HCT116 (cell line): ENCODE results near the gene SLC9A9. TPM values are rescaled to one million over a fixed set of nuclear protein-coding genes. Genes with fewer than 3 reads are reported as not detected.
"Not testable (repeated sequence)": the region's sequence is repeated elsewhere in the genome, so short reads cannot be mapped to it uniquely, and the experiment has no call there.

Experiments used
- ATAC-seq: fragments of 200-7000 bp; cut with Tn5 transposase; 2 replicates; pipeline ENCODE4 v1.9.1; 2020; ENCODE audit warnings: mild to moderate bottlenecking, moderate library complexity
- BruUV-seq: library from RNA; stranded (reverse); fragments of 400-500 nt; replicated peaks from 2 replicates; lab custom pipeline; 2021; lab: Mats Ljungman, UMichigan
- CTCF ChIA-PET: fragments of 300-600 bp; sonication (Branson Sonifier 250); formaldehyde crosslinking; loops from one replicate; lab custom pipeline; 2021; ENCODE audit warnings: antibody characterized with exemption; lab: Charles Lee
- POLR2A ChIA-PET: fragments of 300-600, 350-600 bp; sonication (Branson Sonifier 250); formaldehyde crosslinking; loops from one replicate; lab custom pipeline; 2021; ENCODE audit warnings: antibody characterized with exemption; lab: Charles Lee
- RAD21 ChIA-PET, 2 experiments: fragments of 300-600 bp; sonication (Branson Sonifier 250); formaldehyde crosslinking; loops; one replicate each; lab custom pipeline; 2023; ENCODE audit warnings: low total read pairs in 2 of 2; ENCODE audit not compliant: uncharacterized antibody in 2 of 2, unreplicated experiment in 2 of 2, low non-redundant PET in 1 of 2; lab: Charles Lee
- DNase-seq: peaks from one replicate; pipeline ENCODE4 v3.0.0-alpha.2; 2010; ENCODE audit warnings: low read depth, low spot score
- H2AFZ ChIP-seq: fragments of 200-600 bp; shearing (Covaris generic), sonication (generic); 2 replicates; pipeline ENCODE4 v1.6.1; 2017; ENCODE audit warnings: low read depth, mixed run types, mixed read lengths, antibody characterized with exemption, low read length; ENCODE audit not compliant: poor library complexity, severe bottlenecking
- H3K27ac ChIP-seq: 2 replicates; pipeline ENCODE4 v1.5.1; 2012; ENCODE audit warnings: low read depth, low read length
- H3K27me3 ChIP-seq: fragments of 200-600 bp; sonication (generic); 2 replicates; pipeline ENCODE4 v1.6.1; 2016; ENCODE audit warnings: mixed run types, low read length, mixed read lengths; ENCODE audit not compliant: insufficient read depth
- H3K36me3 ChIP-seq, 2 experiments: fragments of 200-500 bp in 1 of 2; fragments of 200-600 bp in 1 of 2; sonication (Bioruptor generic) in 1 of 2; sonication (generic) in 1 of 2; 2 replicates each; pipeline versions ENCODE4 v1.5.1 to v1.6.1; 2014 to 2016; ENCODE audit warnings: low read length in 2 of 2, inconsistent platforms in 1 of 2, mixed read lengths in 1 of 2, mixed run types in 1 of 2; ENCODE audit not compliant: insufficient read depth in 2 of 2, control insufficient read depth in 1 of 2
- H3K4me1 ChIP-seq, 2 experiments: fragments of 200-600 bp in 1 of 2; sonication (generic) in 1 of 2; 2 replicates each; pipeline versions ENCODE4 v1.5.1 to v1.6.1; 2012 to 2017; ENCODE audit warnings: low read length in 2 of 2, inconsistent platforms in 1 of 2, mild to moderate bottlenecking in 1 of 2, mixed read lengths in 1 of 2, mixed run types in 1 of 2, moderate library complexity in 1 of 2; ENCODE audit not compliant: insufficient read depth in 2 of 2, control insufficient read depth in 1 of 2
- H3K4me2 ChIP-seq: fragments of 200-600 bp; sonication (generic); 2 replicates; pipeline ENCODE4 v1.6.1; 2017; ENCODE audit warnings: mixed run types, low read length, mixed read lengths
- H3K4me3 ChIP-seq, 2 experiments: fragments of 200-600 bp in 1 of 2; sonication (generic) in 1 of 2; replicated peaks in 1 of 2; 2 replicates each; pipeline ENCODE4 v1.5.1; 2011 to 2016; ENCODE audit warnings: low read length in 2 of 2, control low read depth in 1 of 2, low read depth in 1 of 2, mild to moderate bottlenecking in 1 of 2, mixed read lengths in 1 of 2, mixed run types in 1 of 2
- H3K79me2 ChIP-seq: fragments of 200-600 bp; sonication (generic); 2 replicates; pipeline ENCODE4 v1.6.1; 2017; ENCODE audit warnings: mild to moderate bottlenecking, mixed run types, low read length, moderate library complexity, mixed read lengths; ENCODE audit not compliant: insufficient read depth
- H3K9ac ChIP-seq: fragments of 200-600 bp; sonication (generic); 2 replicates; pipeline ENCODE4 v1.6.1; 2016; ENCODE audit warnings: low read length, mixed read lengths
- H3K9me2 ChIP-seq: fragments of 200-600 bp; sonication (generic), shearing (Covaris generic); 2 replicates; pipeline ENCODE4 v1.6.1; 2017; ENCODE audit warnings: mixed run types, mild to moderate bottlenecking, moderate library complexity; ENCODE audit not compliant: insufficient read depth
- H3K9me3 ChIP-seq, 2 experiments: fragments of 200-500 bp in 1 of 2; fragments of 200-600 bp in 1 of 2; sonication (Bioruptor generic) in 1 of 2; sonication (generic) in 1 of 2; 2 replicates each; pipeline ENCODE4 v1.6.1; 2014 to 2017; ENCODE audit warnings: low read length in 2 of 2, mixed read lengths in 2 of 2, inconsistent platforms in 1 of 2, low read depth in 1 of 2, mild to moderate bottlenecking in 1 of 2, mixed run types in 1 of 2, moderate library complexity in 1 of 2; ENCODE audit not compliant: control insufficient read depth in 1 of 2, insufficient read depth in 1 of 2
- H4K20me1 ChIP-seq: fragments of 200-600 bp; sonication (generic), shearing (Covaris generic); 2 replicates; pipeline ENCODE4 v1.6.1; 2017; ENCODE audit warnings: mixed run types, mild to moderate bottlenecking, moderate library complexity; ENCODE audit not compliant: insufficient read depth
- CBX3 ChIP-seq: IDR thresholded peaks from 2 replicates; pipeline ENCODE4 v1.6.1; 2012; ENCODE audit warnings: low read depth
- CEBPB ChIP-seq: IDR thresholded peaks from 2 replicates; pipeline ENCODE4 v1.6.1; 2012; ENCODE audit warnings: low read depth
- EZH2phosphoT487 ChIP-seq: fragments of 200-600 bp; IDR thresholded peaks from 2 replicates; pipeline ENCODE4 v1.6.1; 2018; ENCODE audit warnings: antibody characterized with exemption, borderline replicate concordance
- FOSL1 ChIP-seq: IDR thresholded peaks from 2 replicates; pipeline ENCODE4 v1.6.1; 2012; ENCODE audit warnings: low read depth
- POLR2A ChIP-seq: IDR thresholded peaks from 2 replicates; pipeline ENCODE4 v1.7.0; 2011; ENCODE audit warnings: borderline replicate concordance; ENCODE audit not compliant: insufficient read depth, insufficient read length; ENCODE audit errors: extremely low read depth
- POLR2AphosphoS5 ChIP-seq: IDR thresholded peaks from 2 replicates; pipeline ENCODE4 v1.6.1; 2011; ENCODE audit warnings: mild to moderate bottlenecking, low read depth, low read length, moderate library complexity
- RAD21 ChIP-seq: IDR thresholded peaks from 2 replicates; pipeline ENCODE4 v1.6.1; 2012; ENCODE audit warnings: low read depth, mild to moderate bottlenecking
- SIN3A ChIP-seq: IDR thresholded peaks from 2 replicates; pipeline ENCODE4 v1.6.1; 2012; ENCODE audit warnings: low read depth
- SRF ChIP-seq: IDR thresholded peaks from 2 replicates; pipeline ENCODE4 v1.6.1; 2012; ENCODE audit warnings: low read depth
- TCF7L2 ChIP-seq: IDR thresholded peaks from 2 replicates; pipeline ENCODE4 v1.7.0; 2011; ENCODE audit warnings: borderline replicate concordance, inconsistent platforms; ENCODE audit not compliant: insufficient read depth, insufficient read length; ENCODE audit errors: extremely low read depth
- YY1 ChIP-seq: IDR thresholded peaks from 2 replicates; pipeline ENCODE4 v1.6.1; 2011; ENCODE audit warnings: low read length, low read depth, moderate library complexity, mild to moderate bottlenecking; ENCODE audit not compliant: insufficient replicate concordance; ENCODE audit errors: extremely low read depth
- ZNF274 ChIP-seq: fragments of 200-500 bp; sonication (Bioruptor generic); IDR thresholded peaks from 2 replicates; pipeline ENCODE4 v1.6.1; 2014; ENCODE audit warnings: mild to moderate bottlenecking, low read depth, low read length, inconsistent platforms
- intact Hi-C: fragments of 100-400 bp; cut with micrococcal nuclease; formaldehyde crosslinking; loops from 2 replicates; pipeline ENCODE4 v1.10.0; 2022
- total RNA-seq: library from RNA; stranded (reverse); gene quantifications from one replicate; pipeline ENCODE4 v1.2.1, GENCODE V29; 2021; ENCODE audit not compliant: unreplicated experiment
- TF ChIP-seq, protein P1 (sequence below): IDR thresholded peaks from 2 replicates; pipeline ENCODE4 v1.6.1; 2011; ENCODE audit warnings: mild to moderate bottlenecking, low read length, moderate library complexity; ENCODE audit not compliant: insufficient replicate concordance; ENCODE audit errors: extremely low read depth

SLC9A9 gene
- total RNA-seq, 1 experiment from 2014 or later = 0.20 TPM

DNA sequence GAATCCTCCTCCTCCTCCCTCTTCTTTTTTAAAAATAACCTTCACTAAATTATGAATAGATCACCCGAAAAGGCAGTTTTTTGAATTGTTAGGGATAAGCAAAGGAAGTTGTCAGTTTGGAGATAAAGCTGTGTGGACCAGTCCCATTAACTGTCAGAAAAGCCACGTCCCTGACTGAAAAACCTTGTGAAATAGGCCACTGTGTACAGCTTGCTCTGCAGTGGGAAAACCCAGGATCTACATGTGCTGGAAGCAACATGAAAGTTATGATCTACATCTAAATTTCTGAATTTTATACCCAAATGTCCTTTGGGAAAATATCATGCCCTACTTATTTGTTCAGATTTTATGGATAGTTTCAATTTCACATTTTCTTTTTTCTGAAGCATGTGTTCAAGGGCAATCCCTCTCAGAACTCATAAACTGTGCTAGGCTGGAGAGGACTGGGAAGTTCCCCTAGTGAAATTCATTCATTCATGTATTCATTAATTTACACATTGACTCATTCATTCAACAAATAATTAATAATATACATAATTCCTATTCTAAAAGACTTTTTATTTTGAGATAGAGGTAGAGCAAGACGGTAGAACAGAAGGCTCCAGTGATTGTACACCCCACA lies 149.5 kb downstream of the SLC9A9 start (continued):
- no peak for TF ChIP-seq TCF7L2
- TF ChIP-seq POLR2AphosphoS5 = no peak
- no peak for TF ChIP-seq SRF
- TF ChIP-seq YY1 = no peak
- TF ChIP-seq FOSL1 = no peak
- TF ChIP-seq, protein P1, sequence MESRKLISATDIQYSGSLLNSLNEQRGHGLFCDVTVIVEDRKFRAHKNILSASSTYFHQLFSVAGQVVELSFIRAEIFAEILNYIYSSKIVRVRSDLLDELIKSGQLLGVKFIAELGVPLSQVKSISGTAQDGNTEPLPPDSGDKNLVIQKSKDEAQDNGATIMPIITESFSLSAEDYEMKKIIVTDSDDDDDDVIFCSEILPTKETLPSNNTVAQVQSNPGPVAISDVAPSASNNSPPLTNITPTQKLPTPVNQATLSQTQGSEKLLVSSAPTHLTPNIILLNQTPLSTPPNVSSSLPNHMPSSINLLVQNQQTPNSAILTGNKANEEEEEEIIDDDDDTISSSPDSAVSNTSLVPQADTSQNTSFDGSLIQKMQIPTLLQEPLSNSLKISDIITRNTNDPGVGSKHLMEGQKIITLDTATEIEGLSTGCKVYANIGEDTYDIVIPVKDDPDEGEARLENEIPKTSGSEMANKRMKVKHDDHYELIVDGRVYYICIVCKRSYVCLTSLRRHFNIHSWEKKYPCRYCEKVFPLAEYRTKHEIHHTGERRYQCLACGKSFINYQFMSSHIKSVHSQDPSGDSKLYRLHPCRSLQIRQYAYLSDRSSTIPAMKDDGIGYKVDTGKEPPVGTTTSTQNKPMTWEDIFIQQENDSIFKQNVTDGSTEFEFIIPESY = no peak
- no peak for TF ChIP-seq CBX3

DNA sequence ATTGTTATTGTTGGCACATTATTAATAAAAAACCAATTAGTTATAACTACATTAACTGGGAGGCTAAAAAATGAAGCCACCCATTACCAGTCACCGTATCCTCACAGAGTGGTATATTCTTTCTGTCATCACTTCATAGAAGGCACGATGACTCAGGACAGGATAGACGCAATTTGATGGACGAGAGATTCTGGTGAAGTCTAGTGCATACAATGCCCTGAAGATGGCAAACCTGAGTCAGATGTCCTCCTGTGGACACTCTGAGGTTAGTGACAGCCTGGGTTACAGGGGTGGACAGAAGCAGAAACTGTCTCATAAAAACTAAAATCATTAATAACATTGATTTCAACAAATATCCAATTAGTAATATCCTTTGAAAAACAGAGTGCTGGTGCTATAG lies 150.3 kb downstream of the SLC9A9 start:
- TF ChIP-seq SIN3A (no peak), EZH2phosphoT487 (no peak), CEBPB (no peak), POLR2A (no peak), RAD21 (peak; percentile 27; the same call in 1 of the 2 replicates), ZNF274 (no peak)
- no peaks in the 10 kb centered on the region for H3K9me2 ChIP-seq
- no peak overlapping the region for H3K9ac ChIP-seq
- no peak overlapping the region for H3K4me2 ChIP-seq
- H3K4me3 ChIP-seq = no peak overlapping the region
- H3K36me3 ChIP-seq = no peaks in the 10 kb centered on the region
- H3K27ac ChIP-seq = no peak overlapping the region
- no peaks in the 10 kb centered on the region for H4K20me1 ChIP-seq
- H3K9me3 ChIP-seq = no peaks in the 10 kb centered on the region
- ATAC-seq (peak; percentile 60; the same call in 1 of the 2 replicates), DNase-seq (peak; percentile 7)
- 0 out of 2 replicates have a peak, but pooled peaks cover 6% of the 10 kb centered on the region for H3K27me3 ChIP-seq
- ChIA-PET POLR2A (no interaction called here), RAD21 (no interaction called here), CTCF (interaction anchor here (1.6 kb wide), 1 partner anchor 24 kb away, joined by 6 read pairs; no protein-coding TSS in a partner anchor)
- BruUV-seq = no TSS peak
- no peaks in the 10 kb centered on the region for H3K79me2 ChIP-seq
- no peaks in the 10 kb centered on the region for H3K4me1 ChIP-seq
- H2AFZ ChIP-seq = no peak overlapping the region
- intact Hi-C loops = no loop called here

DNA sequence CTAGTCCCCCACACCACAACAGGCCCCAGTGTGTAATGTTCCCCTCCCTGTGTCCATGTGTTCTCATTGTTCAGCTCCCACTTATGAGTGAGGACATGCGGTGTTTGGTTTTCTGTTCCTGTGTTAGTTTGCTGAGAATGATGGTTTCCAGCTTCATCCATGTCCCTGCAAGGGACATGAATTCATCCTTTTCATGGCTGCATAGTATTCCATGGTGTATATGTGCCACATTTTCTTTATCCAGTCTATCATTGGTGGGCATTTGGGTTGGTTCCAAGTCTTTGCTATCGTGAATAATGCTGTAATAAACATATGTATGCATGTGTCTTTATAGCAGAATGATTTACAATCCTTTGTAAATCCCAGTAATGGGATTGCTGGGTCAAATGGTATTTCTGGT lies 152.9 kb downstream of the SLC9A9 start:
- H3K27ac ChIP-seq, H3K9me3 ChIP-seq, H2AFZ ChIP-seq, H3K9ac ChIP-seq, H3K79me2 ChIP-seq, ATAC-seq, POLR2A ChIA-PET, H3K4me1 ChIP-seq, H3K36me3 ChIP-seq, H4K20me1 ChIP-seq, H3K4me2 ChIP-seq, DNase-seq, RAD21 ChIA-PET, H3K9me2 ChIP-seq, BruUV-seq, intact Hi-C loops, H3K4me3 ChIP-seq, H3K27me3 ChIP-seq: not testable (repeated sequence)
- CTCF ChIA-PET = interaction anchor here (2.5 kb wide), 1 partner anchor 21 kb away, joined by 11 read pairs; no protein-coding TSS in a partner anchor
